ENCODE data around the gene CALN1. TPM values are rescaled to one million over a fixed set of nuclear protein-coding genes. Genes with fewer than 3 reads are reported as not detected.

CALN1 gene
- total RNA-seq, 1 donor from 2014 or later: not detected

- no peak overlapping the region for H3K4me3 ChIP-seq (ENCODE audit: low read depth, low read length)
- TF ChIP-seq CTCF (conservative IDR thresholded peaks at IDR 0.05; ENCODE audit: low read depth, low read length): no peak
- DNase-seq (ENCODE audit: low read depth): no peak
Measured at GRCh38 chr7:72278550-72278949, 133.6 kb downstream of the CALN1 start.

GRCh38 chr7:72275382-72276070 lies 136.6 kb downstream of the CALN1 start:
- DNase-seq (ENCODE audit: low read depth): no peak
- H3K4me3 ChIP-seq (ENCODE audit: low read depth, low read length): no peak overlapping the region
- TF ChIP-seq CTCF (conservative IDR thresholded peaks at IDR 0.05; ENCODE audit: low read depth, low read length): no peak

- DNase-seq (ENCODE audit: low read depth): no peak
- TF ChIP-seq CTCF (conservative IDR thresholded peaks at IDR 0.05; ENCODE audit: low read depth, low read length): no peak
- no peak overlapping the region for H3K4me3 ChIP-seq (ENCODE audit: low read depth, low read length)
Measured at GRCh38 chr7:72272479-72272878, 139.7 kb downstream of the CALN1 start.

- H3K4me3 ChIP-seq (ENCODE audit: low read depth, low read length): no peak overlapping the region
- no peak for DNase-seq (ENCODE audit: low read depth)
- no peak for TF ChIP-seq CTCF (conservative IDR thresholded peaks at IDR 0.05; ENCODE audit: low read depth, low read length)
Measured at GRCh38 chr7:72268796-72269195, 143.3 kb downstream of the CALN1 start.

GRCh38 chr7:72268090-72268489 lies 144.0 kb downstream of the CALN1 start:
- TF ChIP-seq CTCF (conservative IDR thresholded peaks at IDR 0.05; ENCODE audit: low read depth, low read length): no peak
- DNase-seq (ENCODE audit: low read depth): no peak
- H3K4me3 ChIP-seq (ENCODE audit: low read depth, low read length): no peak overlapping the region

GRCh38 chr7:72267291-72267800 lies 144.8 kb downstream of the CALN1 start:
- no peak for TF ChIP-seq CTCF (conservative IDR thresholded peaks at IDR 0.05; ENCODE audit: low read depth, low read length)
- no peak for DNase-seq (ENCODE audit: low read depth)

GRCh38 chr7:72266771-72267170 lies 145.4 kb downstream of the CALN1 start:
- no peak for DNase-seq (ENCODE audit: low read depth)
- no peak for TF ChIP-seq CTCF (conservative IDR thresholded peaks at IDR 0.05; ENCODE audit: low read depth, low read length)
- H3K4me3 ChIP-seq (ENCODE audit: low read depth, low read length): no peak overlapping the region

More at GRCh38 chr7:72267291-72267800, 144.8 kb downstream of the CALN1 start:
- no peak overlapping the region for H3K4me3 ChIP-seq (ENCODE audit: low read depth, low read length)

Measured in epithelial cell of proximal tubule (primary cell).